HG02588 (cell line): ENCODE measurements around the gene SPAG7.
"Not testable (repeated sequence)": the region's sequence is repeated elsewhere in the genome, so short reads cannot be mapped to it uniquely, and the experiment has no call there.

Experiments used
- ATAC-seq: cut with Tn5 transposase; IDR thresholded peaks from one replicate; pipeline ENCODE4 v1.9.1; 2021; ENCODE audit warnings: mild to moderate bottlenecking, moderate library complexity; ENCODE audit not compliant: unreplicated experiment

The SPAG7 gene

GRCh38 chr17:4938688-4939545 is 28.7 kb downstream of the SPAG7 start:
- no peak for ATAC-seq

- ATAC-seq = no peak
Measured at GRCh38 chr17:4938069-4938491, 29.5 kb downstream of the SPAG7 start.

DNA sequence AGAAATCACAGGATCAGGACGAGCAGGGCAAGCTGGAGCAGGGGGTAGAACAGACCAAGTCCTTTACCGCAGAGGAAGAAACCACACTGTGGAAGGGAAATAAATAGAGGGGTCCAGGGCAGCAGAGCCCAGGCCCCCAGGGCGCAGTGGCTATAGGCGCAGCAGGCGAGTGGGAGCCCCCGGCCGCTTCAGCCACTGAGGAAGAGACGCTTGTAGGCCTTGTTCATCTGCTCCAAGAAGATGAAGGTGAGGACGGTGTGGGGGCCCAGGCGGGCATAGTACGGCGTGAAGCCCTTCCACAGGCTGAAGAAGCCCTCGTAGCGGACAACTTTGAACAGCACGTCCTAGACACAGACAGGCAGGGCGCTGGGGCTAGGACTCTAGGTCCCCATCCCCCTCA is 30.1 kb downstream of the SPAG7 start:
- no peak for ATAC-seq

GRCh38 chr17:4936436-4936835 is 31.2 kb downstream of the SPAG7 start:
- ATAC-seq = no peak

DNA sequence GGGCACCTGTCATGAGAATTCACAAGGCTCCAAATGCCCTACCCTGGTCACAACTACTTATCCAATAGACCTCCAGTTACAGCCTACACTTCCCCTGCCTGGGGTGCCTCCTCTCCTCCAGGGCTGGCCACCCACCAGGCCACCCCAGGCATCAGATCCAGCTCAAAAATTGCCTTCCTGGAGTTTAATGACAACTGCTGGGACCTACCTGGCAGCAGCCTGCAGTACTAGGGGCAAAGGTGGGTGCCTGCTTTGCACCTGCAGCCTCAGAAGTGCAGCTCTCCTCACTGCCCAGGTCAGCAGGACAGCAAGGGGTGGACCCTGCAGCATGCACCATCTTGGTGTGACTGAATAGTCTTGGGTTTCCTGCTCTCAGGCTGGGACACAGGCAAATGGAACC is 32.0 kb downstream of the SPAG7 start:
- ATAC-seq = no peak

DNA sequence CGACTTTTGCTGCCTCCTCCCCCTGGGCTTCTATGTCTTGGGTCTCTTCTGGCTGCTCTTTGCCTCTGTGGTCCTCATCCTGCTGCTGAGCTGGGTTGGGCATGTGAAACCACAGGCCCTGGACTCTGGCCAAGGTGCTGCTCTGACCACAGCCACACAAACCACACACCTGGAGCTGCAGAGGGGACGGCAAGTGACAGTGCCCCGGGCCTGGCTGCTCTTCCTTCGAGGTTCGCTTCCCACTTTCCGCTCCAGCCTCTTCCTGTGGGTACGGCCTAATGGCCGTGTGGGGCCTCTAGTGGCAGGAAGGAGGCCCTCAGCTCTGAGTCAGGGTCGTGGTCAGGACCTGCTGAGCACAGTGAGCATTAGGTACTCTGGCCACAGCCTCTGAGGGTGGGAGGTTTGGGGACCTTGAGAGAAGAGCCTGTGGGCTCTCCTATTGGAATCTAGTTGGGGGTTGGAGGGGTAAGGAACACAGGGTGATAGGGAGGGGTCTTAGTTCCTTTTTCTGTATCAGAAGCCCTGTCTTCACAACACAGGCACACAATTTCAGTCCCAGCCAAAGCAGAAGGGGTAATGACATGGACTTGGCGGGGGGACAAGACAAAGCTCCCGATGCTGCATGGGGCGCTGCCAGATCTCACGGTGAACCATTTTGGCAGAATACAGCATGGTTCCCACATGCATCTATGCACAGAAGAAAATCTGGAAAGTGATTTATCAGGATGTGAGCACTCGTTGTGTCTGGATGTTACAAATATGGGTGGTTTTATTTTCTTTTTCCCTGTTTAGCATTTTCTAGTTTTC is 33.2 kb downstream of the SPAG7 start:
- ATAC-seq = no peak

GRCh38 chr17:4933646-4934045 is 34.0 kb downstream of the SPAG7 start:
- no peak for ATAC-seq

DNA sequence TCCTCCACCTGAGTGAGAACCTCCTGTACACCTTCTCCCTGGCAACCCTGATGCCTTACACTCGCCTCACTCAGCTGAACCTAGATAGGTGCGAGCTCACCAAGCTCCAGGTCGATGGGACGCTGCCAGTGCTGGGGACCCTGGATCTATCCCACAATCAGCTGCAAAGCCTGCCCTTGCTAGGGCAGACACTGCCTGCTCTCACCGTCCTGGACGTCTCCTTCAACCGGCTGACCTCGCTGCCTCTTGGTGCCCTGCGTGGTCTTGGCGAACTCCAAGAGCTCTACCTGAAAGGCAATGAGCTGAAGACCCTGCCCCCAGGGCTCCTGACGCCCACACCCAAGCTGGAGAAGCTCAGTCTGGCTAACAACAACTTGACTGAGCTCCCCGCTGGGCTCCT is 34.9 kb downstream of the SPAG7 start:
- ATAC-seq = no peak

GRCh38 chr17:4931963-4932362 is 35.7 kb downstream of the SPAG7 start, which contains the start of gene GP1BA:
Gene GP1BA (plus strand): TSS chr17:4932277. CDS start chr17:4932605, 328 bp downstream.
- ATAC-seq = no peak

DNA sequence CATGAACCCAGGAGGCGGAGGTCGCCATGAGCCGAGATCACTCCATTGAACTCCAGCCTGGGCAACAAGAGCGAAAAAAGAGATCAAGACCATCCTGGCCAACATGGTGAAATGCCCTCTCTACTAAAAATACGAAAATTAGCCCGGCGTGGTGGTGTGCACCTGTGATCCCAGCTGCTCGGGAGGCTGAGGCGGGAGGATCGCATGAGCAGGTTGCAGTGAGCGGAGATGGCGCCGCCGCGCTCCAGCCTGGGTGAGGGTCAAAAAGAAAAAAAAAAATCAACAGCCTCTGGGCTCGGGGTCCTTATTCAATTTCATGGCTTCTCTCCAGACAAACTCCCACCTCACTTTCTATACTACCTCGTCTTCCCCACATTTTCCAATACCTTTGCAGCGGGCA is 38.7 kb downstream of the SPAG7 start:
- ATAC-seq = no peak

DNA sequence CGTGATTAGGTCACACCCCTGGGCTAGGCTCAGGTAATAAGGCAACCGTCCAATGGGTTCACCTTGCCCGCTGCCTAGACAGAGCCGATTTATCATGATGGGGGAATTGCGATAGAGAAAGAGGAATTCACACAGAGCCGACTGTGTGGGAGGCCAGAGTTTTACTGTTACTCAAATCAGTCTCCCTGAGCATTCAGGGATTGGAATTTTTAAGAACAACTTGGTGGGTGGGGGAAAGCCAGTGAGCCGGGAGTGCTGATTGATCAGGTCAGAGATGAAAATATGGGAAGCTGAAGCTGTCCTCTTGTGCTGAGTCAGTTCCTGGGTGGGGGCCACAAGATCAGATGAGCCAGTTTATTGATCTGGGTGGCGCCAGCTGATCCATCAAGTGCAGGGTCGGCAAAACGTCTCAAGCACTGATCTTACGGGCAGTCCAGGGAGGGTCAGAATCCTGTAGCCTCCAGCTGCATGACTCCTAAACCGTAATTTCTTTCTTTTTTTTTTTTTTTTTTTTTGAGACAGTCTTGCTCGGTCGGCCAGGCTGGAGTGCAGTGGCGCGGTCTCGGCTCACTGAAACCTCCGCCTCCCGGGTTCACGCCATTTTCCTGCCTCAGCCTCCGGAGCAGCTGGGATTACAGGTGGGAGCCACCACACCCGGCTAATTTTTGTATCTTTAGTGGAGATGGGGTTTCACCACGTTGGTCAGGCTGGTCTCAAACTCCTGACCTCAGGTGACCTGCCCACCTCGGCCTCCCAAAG is 40.9 kb downstream of the SPAG7 start:
- not testable (repeated sequence) for ATAC-seq

DNA sequence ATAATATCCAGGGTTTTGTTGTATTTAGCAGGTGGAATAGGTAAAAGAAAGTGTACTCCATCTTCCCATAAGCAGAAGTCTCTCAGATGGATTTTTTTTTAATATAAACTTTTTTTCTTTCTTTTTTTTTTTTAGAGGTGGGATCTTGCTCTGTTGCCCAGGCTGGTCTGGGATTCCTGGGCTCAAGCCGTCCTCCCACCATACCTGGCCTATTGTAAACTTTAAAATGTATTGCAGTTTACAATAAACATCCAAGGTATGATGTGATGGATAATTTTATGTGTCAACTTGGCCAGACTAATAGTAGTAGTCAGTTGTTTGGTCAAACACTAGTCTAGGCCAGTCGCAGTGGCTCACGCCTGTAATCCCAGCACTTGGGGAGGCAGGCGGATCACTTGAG is 46.3 kb downstream of the SPAG7 start:
- ATAC-seq = no peak

DNA sequence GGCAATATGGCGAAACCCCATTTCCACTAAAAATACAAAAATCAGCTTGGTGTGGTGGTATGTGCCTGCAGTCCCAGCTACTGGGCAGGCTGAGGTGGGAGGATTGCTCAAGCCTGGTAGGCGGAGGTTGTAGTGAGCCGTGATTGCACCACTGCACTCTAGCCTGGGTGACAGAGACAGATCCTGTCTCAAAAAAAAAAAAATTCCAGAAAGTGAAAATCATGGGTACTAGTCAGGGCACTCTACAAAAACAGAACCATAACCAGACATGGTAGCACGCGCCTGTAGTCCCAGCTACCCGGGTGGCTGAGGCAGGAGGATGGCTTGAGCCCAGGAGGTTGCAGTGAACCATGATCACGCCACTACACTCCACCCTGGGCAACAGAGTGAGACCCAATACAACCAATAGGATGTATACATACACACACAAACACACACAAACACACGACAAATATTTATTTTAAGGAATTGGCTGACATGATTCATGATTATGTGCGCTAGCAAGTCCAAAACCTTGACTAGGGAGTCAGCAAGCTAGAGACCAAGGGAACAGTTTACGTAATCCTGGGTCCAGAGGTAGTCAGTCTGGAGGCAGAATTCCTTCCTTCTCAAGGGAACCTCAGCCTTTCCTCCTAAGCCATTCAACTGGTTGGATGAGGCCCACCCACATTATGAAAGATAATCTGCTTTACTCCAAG is 47.1 kb downstream of the SPAG7 start:
- ATAC-seq = no peak

DNA sequence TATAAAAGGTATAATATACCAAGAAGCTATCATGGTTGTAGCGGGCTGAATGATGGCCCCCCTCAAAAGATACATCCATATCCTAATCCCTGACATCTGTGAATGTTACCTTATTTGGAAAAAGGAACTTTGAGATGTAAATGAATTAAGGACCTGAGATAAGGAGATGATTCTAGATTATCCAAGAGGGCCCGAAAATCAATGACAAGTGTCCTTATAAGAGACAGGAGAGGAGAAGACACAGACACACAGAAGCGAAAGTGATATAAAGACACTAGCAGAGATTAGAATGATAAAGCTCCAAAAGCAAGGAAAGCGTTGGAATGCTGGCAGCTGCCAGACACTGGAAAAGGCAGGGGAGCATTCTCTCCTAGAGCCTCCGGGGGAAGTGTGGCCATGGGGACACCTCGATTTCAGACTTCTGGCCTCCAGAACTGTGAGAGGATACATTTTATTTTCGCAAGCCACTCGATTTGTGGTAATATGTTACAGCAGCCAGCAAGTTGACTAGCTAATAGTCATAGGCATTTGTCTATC is 48.0 kb downstream of the SPAG7 start:
- ATAC-seq = no peak

DNA sequence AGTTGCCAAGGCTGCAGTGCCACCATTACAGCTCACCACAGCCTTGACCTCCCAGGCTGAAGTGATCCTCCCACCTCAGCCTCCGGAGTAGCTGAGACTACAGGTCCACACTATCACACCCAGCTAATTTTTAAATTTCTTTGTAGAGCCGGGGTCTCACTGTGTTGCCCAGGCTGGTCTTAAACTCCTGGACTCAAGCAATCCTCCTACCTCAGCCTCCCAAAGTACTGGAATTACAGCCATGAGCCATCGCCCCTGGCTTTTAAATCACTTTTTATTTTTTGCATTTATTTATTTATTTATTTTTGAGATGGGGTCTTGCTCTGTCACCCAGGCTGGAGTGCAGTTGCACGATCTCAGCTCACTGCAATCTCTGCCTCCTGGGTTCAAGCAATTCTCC is 53.1 kb downstream of the SPAG7 start:
- ATAC-seq = not testable (repeated sequence)

- ATAC-seq = no peak
Measured at GRCh38 chr17:4913994-4914393, 53.6 kb downstream of the SPAG7 start.
